Breast epithelium (tissue), 3 donors: Measurements from ENCODE around the gene CD2.
"Not testable (repeated sequence)": the region's sequence is repeated elsewhere in the genome, so short reads cannot be mapped to it uniquely, and the experiment has no call there.

Experiments used
- POLR2A ChIP-seq: fragments of 450-650 bp; IDR thresholded peaks from one replicate; pipeline ENCODE4 v1.6.1; 2016; ENCODE audit warnings: antibody characterized with exemption, mild to moderate bottlenecking, moderate library complexity
- TF ChIP-seq, protein P1 (sequence below), 3 donors: fragments of 450-650 bp; IDR thresholded peaks; one replicate each; pipeline ENCODE4 v1.5.1; 2016 to 2017; ENCODE audit warnings: antibody characterized with exemption in 3 of 3, mild to moderate bottlenecking in 3 of 3, moderate library complexity in 3 of 3

DNA sequence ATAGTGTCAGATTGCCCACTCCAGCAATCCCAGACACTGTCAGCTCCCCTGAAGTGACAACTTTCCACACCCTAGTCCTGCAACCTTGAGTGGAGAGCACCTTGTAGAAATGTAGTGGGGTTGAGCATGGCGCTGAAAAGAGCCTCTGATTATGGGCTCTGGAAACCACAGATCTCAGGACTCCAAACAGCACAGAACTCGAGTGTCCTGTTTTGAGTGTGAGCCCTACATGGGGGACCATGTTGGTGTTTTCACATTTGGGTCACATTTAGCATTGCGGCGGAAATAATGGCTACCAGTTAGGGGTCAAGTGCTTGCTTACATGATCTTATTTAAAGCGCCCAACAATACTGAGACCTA is 4.2 kb downstream of the CD2 start:
- TF ChIP-seq, protein P1, sequence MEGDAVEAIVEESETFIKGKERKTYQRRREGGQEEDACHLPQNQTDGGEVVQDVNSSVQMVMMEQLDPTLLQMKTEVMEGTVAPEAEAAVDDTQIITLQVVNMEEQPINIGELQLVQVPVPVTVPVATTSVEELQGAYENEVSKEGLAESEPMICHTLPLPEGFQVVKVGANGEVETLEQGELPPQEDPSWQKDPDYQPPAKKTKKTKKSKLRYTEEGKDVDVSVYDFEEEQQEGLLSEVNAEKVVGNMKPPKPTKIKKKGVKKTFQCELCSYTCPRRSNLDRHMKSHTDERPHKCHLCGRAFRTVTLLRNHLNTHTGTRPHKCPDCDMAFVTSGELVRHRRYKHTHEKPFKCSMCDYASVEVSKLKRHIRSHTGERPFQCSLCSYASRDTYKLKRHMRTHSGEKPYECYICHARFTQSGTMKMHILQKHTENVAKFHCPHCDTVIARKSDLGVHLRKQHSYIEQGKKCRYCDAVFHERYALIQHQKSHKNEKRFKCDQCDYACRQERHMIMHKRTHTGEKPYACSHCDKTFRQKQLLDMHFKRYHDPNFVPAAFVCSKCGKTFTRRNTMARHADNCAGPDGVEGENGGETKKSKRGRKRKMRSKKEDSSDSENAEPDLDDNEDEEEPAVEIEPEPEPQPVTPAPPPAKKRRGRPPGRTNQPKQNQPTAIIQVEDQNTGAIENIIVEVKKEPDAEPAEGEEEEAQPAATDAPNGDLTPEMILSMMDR (IDR thresholded peaks at IDR 0.05), result not testable (repeated sequence)
- not testable (repeated sequence) for TF ChIP-seq POLR2A
